Medulla oblongata (tissue), 1 donor: ENCODE measurements around the gene ADCY6.

Source experiments
- DNase-seq: peaks from one replicate; pipeline ENCODE4 v3.0.0-alpha.2; 2015; ENCODE audit errors: extremely low spot score

The ADCY6 gene

DNA sequence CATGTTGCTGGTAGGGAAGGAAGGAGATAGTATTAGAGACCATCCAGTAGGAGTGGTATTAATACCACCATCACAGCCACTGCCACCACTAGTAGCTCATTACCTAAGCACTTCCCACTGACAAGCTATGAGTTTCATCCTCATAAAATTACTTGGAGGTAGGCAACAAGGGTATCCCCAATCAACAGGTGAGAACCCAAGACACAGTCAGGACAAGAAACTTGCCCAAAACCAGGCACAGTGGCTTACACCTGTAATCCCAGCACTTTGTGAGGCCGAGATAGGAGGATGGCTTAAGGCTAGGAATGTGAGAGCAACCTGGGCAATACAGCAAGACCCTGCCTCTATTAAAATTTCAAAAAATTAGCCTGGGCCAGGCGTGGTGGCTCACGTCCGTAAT is 5.5 kb downstream of the ADCY6 start:
- no peak for DNase-seq

DNA sequence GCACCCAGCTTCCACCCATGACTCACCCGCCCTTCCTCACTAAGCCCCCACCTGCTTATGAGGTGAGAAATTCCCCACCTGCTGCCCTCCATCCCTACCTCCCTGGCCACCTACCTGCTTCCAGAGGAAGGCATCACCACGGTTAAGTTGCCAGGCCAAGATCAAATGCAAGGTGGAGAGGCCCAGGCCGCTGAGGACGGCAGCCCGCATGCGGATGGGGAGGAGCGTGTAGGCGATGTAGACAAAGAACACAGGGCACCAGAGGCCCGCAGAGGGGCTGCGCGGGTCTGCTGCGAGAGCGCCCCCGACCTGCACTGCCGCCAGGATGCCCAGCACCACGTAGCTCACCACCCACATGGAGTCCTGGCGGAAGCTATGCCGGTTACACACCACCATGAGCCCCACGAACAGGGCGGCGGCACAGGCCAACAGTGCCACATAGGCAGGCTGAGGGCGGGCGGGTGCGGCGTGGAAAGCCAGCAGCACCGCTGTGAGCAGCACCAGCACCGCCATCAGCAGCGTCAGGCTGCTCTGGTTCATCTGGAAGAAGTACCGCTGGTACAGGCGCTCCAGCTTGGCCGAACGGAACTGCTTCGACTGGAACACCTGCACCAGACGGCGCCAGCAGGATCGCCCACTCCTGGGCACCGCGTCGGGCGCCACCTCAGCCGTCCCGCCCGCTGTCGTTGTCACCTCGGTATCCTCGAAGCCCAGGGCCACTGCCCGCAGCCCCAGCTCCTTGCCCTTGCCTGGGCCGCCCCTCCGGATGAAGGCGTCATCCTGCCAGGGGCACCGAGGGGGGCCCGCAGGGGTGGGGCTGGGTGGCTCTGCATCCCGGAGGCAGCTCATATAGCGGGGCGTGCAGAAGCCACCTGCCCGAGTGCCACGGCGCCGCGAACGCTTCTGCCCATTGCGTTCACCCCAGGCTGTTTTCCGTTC is 6.2 kb downstream of the ADCY6 start:
- no peak for DNase-seq

DNA sequence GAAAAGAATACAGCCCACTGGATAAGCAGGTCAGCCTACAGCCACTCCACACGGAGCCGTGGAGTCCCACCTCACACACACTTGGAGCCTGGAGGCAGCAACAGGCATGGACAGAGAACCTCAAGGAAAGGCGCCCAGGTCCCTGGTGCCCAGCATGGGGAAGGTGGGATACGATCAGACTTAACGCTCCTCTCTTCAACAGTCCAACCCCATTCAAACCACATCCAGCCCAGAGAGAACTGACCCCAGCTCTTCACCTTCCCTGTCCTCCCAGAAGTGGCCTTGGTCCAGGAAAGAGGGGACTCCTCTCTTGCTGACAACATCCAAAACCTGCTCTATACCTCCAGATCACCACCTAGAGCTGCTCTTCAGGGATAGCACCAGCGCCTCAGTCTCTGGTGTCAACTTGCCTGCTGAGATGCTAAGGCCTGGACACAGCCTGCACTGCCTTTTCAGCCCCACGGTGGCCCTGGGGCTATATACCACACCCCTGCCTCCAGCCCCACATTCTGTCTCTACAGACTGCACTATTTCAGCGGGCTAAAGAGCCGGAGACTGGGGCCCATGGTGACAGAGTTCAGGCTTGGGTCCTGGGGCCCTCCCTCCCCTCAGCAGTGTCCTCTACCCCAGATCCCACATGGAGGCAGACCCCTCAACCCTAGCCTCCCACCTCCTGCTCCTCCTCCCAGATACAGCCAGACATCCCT is 7.0 kb downstream of the ADCY6 start:
- DNase-seq: no peak

DNA sequence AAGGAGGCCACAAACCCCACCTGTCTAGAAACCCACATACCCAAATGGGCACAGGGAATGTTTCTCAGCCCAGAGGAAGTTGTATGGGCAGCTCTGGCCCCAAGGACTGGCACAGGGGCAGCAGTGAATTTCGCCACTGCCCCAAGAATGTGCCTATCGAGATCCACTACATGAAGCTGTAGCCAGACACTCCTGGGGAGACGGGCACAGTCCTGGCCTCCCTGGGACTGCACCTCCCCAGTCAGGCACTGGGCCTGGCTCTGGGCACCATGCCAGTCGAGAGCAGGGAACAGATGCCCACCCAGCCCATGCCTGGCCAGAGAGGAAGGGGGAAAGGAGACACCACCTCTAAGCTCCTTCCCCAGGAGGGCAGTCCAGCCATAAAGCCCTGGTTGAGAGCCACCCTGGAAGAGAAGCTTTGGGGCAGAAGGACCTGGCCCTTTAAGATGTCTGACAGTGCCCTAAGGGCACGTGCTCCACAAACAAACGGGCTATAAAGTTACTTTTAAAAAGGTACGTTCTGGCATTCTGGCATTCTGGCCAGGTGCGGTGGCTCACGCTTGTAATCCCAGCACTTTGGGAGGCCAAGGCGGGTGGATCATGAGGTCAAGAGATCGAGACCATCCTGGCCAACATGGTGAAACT is 8.4 kb downstream of the ADCY6 start:
- DNase-seq: no peak

DNA sequence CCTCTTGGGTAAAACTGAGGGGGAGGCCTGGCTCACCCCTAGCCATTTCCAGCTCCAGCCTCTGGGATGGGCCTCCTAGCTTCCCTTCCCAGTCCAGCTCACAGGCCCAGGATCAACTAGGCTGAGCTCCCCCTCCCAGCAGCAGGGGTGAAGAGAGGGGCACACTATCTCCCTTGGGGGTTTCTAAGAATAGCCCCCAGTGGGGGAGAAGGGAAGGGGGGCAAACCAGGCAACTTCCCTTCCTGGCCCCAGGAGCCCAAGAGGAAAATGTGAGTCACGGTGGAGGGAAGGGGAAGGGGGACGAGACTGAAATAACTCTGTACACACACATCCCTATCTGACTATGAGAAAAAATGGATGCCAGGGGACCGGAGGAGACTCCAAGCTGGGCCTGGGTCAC is 9.0 kb downstream of the ADCY6 start:
- no peak for DNase-seq

DNA sequence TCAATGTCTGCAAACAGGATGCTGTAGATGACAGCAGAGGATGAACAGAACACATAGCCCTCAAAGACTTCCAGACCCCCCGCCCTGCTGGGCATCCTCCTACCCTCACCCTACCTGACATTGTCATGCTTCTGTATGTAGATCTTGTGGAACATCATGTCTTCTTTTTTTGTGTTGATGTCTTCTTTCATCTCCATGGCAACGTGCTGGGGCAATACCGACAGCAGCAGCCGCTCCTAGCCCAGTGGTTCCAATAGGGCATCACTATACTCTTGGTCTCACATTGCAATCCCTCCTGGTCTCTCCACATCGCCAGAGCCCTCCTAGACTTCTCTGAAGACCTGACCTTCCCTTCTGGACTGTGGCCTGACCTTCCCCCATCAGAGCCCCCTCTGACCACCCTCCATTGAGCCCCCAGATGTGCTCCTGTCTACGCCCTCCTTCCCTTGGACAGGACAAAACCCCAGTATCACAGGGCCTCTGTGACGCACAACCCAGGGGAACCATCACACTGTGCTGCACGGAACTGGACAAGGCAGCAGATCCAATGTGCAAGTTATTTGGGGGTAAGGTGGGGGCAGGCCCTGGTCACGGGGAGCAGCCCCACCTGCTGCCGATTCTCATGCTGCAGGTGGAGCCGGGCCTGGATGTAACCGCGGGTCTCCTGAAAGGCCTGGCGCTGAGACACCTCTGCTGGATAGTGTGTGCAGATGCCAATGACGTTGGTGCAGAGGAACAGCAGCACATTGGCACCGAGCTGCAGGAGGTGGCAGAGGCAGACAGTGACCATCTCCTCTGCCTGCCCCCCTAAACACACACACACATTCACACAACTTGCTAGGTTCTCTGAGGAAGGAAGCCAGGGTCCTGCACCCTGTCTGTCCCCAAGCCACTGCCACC is 11.1 kb downstream of the ADCY6 start:
- no peak for DNase-seq

DNA sequence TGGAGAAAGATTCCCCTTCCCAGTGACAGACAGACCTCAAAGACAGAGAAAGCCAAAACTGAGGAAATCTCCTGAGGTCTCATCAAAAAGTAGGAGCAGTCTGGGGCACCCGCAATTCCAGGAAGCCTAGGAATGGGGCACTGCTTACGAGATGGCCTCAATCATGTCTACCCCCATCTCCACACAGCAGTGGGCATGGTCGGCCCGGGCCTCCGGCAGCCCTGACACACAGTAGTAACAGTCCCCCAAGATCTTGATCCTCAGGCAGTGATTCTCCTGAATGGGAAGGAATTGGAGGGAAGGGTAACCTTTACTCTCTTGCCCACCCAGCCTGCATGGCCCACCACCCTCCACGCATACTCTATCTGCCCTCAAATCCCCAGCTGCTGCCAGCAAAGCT is 11.9 kb downstream of the ADCY6 start:
- DNase-seq: no peak

DNA sequence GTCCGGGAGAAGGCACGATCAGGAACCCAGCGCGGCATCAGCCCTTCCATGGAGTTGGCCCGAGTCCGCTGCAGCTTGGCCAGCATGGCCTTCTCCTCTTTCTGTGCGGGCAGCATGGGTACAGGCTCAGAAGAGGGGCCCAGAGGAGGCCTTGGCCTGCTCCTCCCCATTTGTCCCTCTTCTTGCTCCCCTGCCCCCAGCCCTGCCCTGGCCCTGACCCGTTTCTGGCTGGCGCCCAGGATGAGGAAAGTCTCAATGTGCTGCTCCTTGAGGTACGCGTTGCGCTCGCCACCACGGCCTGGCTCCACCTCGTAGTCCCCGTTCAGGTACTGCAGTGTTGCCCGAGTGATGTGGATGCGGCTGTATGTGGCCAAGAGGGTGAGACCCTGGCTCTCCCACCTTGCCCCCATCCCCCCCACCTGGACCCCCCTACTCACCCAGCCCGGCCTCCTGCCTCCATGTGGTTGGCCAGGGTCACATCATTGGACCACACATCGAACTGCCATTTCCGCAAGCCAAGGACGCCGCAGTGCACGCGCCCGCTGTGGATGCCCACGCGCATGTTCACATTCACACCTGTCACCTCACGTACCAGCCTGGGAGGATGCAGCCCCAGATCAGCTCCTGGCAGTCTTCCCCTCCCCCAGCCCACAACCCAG is 12.8 kb downstream of the ADCY6 start:
- no peak for DNase-seq

DNA sequence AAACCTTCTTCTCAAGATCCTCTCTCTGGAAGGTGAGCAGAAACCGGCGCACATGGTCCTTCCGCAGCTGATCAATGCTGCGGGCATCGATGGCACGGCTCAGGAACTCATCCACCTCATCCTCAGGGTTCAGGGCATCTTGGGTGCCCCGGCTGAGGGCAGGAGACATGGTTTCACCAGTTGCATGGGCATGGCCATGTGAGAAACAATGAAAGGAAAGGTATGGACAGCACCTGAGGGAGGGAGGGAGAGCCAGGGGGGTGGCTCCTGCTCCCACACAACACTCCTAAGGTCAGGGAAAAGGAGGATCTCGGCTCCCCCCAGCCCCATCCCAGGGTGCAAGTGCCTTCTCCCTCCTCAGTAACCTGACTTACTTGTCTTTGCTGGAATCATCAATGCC is 13.6 kb downstream of the ADCY6 start:
- no peak for DNase-seq

DNA sequence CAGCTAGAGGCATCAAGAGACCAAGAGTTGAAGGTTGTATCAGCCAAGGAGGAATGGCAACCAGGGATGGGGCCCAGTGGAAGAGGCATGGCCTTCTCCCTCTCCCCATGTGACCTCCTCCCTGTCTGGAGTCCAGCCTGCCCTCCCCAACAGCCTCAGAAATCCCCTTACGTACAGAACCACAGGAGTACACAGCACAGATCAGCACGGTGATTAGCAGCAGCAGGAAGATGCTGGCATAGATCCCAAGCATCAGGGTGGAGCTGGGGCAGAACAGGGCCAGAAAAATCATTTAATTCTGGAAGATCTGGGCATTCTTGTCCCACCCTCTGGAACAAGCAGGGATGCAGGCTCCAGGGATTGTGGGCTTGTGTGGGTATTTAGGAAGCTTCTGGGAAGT is 14.4 kb downstream of the ADCY6 start:
- no peak for DNase-seq

DNA sequence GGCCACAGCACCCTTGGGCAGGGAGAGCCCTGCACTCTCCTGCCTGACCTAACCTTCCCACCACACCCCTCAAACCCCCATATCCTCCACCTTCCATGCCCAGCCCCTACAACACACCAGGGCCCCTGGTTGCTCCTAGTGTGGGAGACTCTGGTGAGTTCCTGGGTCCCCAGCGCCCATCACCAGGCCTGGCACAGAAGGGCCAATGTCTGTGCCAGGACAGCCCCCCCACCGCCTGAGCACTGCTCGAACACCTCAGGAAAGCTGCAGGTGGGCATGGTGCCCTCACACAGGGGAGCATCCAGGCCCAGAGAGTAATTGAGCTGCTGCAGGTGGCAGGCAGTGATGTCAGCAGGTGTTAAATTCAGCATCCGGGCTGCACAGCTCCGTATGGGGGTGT is 15.2 kb downstream of the ADCY6 start:
- DNase-seq: no peak

DNA sequence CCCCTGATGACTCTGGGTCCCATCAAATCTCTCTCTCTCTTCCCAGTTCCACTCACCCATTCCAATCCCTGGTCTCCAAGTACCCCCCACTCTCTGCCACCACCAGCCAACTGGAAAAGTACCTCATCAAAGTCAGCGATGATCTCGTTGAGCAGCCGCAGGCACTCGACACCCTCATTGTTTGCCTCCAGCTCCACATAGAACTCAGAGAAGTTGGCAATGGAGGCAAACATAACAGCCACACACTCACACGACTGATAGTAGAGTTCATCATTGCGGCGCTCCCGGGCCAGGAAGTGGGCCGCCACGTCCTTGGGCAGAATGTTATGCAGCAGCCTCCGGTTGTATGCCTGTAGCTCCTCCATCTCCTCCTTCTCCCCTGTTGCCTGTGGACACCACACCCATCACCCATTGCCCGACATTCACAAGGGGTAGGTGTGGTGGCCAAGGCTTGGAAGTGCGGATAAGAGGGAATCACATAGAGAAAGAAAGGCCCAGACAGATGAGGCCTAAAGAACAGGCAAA is 17.2 kb downstream of the ADCY6 start:
- no peak for DNase-seq

DNA sequence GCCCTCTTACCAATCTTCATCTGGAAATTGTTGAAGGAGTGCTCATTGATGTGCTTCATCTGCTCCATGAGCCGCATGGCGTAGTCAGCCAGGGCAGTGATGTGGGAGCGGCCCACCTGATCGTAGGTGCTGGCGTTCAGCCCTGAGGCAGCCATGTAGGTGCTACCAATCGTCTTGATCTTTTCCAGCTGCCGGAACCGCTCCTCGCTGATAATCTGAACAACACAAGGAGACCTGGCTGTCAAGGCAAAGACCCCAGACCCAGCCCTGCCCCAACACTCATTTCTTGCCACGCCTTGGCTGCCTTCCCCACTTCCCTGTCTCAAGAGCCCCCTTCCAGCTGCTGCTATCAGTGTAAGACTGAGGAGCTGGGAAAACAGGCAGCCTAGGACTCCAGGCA is 18.1 kb downstream of the ADCY6 start:
- DNase-seq: no peak

DNA sequence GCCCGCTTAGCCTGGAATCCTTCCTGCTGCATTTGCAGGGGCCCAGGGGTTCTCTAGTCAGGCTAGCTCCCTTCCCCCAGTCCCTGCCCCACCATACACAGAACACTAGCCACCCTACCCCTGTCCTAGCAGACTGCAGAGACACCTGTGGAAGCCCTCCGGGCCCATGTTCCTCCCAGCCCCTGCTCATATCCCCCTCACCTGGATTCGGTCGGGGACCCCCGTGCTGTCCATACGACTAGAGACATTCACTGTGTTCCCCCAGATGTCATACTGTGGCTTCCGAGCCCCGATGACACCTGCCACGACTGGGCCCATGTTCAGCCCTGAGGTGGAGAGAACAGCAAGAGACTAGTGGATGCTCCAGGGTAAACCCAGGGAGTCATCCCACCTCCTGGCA is 20.2 kb downstream of the ADCY6 start:
- DNase-seq: no peak

DNA sequence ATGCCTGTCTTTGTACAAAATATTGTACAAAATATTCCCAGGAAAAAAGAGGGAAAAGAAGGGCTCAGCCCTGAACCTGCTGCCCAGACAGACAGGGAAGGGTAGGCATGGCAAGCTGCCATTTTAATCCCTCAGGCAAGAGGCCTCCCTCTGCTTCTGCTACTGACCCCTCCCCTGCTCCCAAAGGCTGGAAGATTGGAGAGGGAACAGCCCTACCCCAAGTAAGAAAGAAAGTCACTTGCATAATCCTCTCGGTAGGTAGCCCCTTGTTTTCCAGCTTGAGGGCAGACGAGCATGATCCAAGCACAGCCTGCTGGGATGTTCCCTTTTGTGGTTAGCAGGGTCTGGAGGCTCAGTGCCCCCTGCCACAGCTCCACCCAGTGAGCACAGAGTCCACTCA is 20.7 kb downstream of the ADCY6 start:
- DNase-seq: no peak

DNA sequence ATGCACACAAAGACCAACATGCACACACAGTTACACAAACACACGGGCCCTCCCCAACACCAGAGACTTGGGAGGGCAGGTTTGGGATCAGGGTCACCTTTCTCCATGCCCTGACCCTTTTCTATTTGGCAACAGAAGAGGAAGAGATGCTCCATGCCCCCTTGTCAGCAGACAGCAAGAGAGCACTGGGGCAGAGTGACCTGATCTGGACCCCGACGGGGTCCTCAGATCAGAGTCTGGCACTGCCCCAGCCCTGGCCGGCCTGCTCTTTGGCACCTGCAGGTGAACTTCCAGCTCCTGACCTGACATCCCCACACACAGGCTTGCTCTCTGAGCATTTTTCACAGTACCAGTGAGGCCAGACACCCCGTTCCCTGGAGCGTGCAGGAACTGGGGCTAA is 21.4 kb downstream of the ADCY6 start:
- DNase-seq: no peak

DNA sequence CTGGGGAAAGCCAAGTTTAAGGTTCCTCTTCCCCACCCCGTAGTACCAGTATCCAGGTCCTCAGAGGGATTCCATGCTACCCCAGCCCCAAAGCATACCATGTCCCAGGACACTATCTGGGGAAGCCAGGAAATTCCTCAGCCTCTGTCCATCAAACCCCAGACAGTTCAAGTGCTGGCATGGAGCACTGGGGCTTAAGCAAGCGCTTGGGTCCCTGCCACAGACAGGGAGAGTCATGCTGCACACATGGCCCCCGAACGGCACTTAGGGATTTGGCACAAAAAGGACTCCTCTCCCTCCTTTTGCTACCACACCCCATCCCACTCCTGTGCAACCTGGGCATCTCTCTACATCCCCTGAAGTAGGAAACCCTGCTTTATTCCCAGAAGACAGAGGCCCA is 21.8 kb downstream of the ADCY6 start:
- no peak for DNase-seq

DNA sequence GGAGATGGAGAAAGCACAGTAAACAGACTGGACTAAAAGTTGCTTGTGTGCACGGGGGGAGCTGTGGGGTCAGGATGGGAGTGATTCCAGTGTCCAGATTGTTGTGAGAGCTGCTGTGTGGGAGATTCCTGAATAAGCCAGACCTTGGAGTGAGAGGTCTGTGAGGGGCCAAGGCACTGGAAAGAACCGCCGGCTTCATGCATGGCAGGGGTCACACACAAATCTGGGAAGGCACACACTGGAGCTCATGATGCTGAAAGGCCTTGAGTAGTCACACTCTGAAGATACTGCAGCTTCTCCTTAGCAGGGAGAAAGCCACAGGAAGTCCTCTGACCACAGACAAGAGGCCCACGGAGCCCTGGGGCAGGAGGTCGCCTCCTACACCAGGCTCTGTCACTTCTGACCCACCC is 23.1 kb downstream of the ADCY6 start:
- DNase-seq: no peak

DNA sequence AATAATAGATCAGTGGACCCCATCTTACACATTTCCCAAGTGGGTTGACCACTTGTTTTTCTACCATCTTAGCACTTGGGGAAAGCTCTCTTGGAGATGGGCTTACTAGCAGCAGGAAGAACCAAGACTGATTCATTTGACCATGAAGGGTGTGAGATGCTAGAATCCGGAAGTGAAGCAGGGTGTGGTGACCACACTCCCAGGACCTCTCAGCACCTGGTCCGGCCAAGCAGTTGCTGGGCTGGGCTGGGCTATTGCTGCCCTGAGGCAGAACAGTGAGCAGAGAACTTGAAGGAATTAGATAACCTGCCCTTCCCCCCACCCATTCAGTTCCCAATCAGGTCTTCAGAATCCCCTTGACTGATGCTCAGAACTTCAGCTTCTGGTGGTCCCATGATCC is 24.4 kb downstream of the ADCY6 start:
- no peak for DNase-seq

DNA sequence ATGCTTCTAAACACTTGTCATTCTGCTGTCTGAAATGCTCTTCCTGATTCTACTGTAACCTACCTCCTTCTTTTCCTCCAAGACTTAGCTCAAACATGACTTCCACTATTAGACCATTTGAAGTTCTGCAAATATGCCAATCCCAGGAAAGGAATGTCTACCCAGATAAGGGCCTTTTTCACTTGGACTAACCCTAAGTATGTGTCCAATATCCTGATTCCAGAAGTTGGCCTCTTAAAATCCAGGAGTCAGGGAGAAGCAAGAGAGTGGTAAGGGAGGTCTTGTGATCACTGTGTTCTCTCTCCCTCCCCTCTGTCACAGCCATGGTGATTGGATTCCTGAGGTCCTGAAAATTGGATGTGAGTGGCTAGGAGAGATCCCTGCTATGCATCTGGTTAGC is 30.2 kb downstream of the ADCY6 start:
- DNase-seq: no peak

DNA sequence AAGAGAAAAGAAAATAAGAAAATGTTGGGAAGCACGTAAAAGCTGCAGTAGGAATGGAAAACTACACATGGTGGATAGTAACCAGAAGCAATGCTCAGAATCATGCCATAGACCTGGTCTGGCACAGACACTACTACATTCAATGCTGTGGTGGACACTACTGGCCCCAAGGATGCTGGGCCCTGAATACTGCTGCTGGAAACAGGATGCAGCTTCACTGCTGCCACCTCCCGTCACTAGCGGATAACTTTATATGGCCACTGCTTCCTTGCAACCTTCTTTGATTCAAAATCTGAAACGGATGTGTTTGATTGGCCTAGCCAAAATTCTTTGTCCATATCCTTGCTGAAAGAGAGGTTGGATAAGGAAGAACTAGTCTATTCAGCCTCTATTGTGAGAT is 30.7 kb downstream of the ADCY6 start:
- DNase-seq: no peak
